ENCODE results near the gene MRPL49.

MRPL49 gene

DNA sequence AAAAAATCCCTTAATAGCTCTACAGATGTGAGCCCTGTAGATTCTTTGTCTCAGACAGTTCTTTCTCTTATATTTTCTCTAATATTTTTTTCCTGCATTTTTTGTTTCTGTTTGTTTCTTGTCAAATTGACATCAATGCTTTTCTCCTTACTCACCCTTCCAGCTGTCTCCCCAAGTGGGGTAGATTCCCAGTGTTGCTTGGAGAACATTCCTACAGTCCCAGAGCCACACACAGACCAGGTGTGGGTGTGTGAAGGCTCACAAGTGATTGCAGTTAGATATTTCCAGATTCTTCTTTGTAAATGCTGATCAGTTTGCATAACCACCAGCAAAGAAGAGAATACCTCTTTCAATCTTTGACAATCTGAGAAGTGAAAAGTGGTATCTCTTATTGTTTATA is 18.6 kb upstream of the MRPL49 start:
- no peak for DNase-seq

DNA sequence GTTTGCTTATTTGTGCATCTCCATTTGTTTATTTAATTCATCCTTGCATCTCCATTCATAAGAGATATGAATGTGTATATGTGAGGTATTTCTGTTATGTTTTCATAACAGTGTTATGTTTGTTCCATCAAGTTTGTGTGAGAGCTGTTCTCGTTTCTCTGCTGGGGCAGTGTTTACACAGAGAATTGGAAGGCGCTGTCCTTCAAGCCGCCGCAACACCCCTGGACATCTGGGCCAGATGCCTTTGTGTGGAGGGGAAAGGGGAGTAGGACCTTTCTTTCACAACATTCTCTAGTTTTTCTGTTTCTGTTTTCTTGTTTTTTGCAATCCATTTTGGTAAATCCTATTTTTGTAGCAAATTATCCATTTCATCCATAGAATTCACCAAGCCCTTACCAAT is 17.5 kb upstream of the MRPL49 start:
- no peak for DNase-seq

DNA sequence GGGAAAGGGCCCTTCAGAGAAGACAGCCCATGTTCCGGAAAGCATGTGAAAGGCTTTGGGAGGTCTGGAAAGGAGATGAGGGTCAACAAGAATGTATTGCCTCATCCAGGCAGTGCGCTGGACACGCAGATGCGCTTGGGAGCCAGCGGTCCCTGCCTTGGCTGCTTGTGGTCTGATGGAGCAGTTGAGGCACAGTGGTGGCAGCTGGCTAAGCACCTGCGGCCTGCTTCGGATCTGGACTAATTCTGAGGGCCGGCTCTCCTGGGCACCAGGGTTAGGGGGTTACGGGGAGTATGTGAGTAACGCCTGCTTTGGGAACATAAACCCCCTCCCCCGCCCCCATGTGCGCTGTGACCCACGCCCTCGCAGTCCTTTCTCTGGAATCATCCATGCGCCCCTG is 15.0 kb upstream of the MRPL49 start:
- DNase-seq, result no peak

DNA sequence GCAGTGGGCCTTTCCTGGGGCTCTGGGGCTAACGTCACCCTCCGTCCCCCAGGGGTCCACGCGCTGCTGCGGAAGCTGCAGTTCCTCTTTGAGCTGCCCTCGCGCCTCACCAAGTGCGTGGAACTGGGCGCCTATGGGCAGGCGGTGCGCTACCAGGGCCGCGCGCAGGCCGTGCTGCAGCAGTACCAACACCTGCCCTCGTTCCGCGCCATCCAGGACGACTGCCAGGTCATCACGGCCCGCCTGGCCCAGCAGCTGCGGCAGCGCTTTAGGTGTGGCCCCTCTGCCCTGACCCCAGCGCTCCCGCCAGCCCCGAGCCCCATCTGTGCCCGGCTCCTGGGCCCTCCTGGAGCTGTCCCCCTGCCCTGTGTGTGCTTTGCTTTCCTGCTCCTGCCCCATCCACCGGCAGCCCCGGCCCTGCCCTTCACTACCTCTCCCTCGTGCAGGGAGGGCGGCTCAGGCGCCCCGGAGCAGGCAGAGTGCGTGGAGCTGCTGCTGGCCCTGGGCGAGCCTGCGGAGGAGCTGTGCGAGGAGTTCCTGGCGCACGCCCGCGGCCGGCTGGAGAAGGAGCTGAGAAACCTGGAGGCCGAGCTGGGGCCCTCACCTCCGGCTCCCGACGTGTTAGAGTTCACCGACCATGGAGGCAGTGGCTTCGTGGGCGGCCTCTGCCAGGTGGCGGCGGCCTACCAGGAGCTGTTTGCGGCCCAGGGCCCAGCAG is 14.2 kb upstream of the MRPL49 start:
- DNase-seq, result no peak

DNA sequence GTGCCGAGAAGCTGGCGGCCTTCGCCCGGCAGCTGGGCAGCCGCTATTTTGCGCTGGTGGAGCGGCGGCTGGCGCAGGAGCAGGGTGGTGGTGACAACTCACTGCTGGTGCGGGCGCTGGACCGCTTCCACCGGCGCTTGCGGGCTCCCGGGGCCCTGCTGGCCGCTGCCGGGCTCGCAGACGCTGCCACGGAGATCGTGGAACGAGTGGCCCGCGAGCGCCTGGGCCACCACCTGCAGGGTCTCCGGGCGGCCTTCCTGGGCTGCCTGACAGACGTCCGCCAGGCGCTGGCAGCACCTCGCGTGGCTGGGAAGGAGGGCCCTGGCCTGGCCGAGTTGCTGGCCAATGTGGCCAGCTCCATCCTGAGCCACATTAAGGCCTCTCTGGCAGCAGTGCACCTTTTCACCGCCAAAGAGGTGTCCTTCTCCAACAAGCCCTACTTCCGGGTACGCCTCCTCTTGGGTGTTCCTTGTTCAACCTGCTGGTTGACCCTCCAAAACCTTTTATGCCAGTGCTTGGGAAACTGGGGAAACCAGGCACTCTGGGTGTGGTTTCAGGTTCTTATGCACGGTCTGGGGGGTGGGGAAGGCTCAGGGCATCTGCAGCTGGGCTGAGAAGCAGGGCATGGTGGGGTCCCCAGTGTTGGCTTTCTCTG is 13.5 kb upstream of the MRPL49 start:
- DNase-seq, result no peak

DNA sequence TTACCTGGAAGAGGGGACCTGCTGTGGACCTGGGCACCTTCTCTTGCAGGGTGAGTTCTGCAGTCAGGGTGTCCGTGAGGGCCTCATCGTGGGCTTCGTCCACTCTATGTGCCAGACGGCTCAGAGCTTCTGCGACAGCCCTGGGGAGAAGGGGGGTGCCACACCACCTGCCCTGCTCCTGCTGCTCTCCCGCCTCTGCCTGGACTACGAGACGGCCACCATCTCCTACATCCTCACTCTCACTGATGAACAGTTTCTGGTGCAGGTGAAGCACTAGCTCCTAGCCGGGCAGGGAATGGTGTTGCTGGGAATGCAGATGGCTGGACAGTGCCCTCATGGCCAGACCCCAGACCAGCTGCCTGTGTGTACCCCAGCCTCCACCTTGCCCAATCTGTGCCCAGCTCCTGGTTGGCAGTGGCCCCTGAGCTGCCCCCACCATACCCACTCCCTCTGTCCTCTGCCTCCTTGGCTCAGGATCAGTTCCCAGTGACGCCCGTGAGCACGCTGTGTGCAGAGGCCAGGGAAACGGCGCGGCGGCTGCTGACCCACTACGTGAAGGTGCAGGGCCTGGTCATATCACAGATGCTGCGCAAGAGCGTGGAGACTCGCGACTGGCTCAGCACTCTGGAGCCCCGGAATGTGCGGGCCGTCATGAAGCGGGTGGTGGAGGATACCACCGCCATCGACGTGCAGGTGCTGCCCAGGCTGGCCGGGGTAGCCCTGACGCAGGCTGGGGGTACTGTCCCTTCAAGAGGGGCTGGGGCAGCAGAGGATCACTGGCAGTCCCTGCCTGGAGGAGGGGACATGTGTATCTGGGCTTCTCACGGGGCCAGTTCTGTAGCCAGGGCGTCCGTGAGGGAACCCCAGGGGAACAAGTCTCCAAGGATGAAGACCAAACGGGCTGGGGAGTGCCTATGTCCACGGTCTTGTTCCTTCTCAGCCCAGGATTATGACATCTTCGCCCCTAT is 12.6 kb upstream of the MRPL49 start:
- DNase-seq, result no peak

DNA sequence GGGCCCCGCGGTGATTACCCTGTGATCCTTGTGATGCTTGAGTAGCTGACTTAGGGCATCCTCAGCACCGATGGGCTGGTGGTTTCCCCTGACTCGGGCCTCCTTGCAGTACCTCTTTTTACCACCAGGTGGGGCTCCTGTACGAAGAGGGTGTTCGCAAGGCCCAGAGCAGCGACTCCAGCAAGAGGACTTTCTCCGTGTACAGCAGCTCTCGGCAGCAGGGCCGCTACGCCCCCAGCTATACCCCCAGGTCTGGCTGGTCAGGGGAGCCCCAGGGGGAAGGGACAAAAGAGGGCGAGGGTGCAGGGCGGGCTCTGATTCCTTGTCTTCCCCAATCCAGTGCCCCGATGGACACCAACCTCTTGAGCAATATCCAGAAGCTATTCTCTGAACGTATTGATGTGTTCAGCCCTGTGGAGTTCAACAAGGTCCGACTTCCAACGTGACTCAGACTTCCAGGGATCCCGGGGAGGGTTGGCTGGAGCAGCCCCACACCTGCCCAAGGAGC is 11.7 kb upstream of the MRPL49 start:
- peak; percentile 97 for DNase-seq

DNA sequence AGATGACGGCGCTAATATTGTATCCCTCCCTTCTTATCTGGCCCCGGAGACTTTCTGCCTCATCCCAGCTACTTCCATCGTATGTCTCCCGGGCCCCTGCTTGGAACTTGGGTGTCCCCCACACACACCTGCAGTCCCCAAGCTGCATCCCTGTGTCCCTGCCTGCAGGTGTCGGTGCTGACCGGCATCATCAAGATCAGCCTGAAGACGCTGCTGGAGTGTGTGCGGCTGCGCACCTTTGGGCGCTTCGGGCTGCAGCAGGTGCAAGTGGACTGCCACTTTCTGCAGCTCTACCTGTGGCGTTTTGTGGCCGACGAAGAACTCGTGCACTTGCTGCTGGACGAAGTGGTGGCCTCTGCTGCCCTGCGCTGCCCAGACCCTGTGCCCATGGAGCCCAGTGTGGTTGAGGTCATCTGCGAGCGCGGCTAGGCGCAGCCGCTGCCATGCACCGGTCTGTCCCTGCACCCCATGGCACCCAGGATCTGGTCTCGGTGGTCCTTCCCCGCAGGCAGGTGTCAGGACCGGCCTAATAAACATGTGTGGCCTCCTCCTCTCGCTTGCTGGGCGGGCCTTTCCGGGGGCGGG is 10.9 kb upstream of the MRPL49 start:
- no peak for DNase-seq

DNA sequence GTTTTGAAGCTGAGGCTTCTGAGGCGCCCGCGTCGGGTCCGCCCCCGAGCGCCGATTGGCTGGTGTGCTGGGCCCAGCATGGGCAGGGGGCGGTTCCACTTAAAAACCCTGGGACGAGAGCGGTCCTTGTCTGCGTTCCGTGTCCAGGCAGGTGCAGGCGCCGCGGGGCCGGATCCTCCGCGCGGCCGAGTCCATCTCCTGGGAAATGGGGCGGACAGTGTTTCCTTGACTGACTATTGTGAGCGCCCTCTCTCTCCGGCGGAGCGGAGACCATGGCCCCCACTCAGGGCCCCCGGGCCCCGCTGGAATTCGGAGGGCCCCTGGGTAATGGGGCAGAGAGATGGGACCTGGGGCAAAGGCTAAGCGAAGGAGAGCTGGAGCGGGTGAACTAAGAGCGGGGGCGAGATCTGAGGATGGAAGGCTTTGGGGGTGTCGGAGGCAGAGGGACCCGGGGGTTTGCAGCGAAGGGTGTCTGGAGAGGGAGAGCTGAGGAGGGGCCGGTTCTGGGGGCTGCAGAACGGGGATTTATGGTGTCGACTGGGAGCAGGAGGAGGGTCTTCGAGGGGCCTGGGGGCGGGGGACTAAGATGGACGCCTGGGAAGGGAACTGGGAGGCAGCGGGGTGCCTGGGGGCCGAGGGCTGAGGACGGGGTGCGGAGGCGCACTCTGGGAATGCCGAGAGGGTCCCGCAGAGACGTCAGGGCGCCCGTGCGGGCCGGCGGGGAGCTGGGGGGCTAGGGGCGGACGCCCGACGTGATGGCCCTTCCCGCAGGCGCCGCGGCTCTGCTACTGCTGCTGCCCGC is 10.2 kb upstream of the MRPL49 start, which contains the start of gene TM7SF2:
Gene TM7SF2 (plus strand): TSS at position 129 of the 802 bp plus-strand sequence. CDS start 144 bp downstream, at position 273.
- peak; percentile 93 for DNase-seq

DNA sequence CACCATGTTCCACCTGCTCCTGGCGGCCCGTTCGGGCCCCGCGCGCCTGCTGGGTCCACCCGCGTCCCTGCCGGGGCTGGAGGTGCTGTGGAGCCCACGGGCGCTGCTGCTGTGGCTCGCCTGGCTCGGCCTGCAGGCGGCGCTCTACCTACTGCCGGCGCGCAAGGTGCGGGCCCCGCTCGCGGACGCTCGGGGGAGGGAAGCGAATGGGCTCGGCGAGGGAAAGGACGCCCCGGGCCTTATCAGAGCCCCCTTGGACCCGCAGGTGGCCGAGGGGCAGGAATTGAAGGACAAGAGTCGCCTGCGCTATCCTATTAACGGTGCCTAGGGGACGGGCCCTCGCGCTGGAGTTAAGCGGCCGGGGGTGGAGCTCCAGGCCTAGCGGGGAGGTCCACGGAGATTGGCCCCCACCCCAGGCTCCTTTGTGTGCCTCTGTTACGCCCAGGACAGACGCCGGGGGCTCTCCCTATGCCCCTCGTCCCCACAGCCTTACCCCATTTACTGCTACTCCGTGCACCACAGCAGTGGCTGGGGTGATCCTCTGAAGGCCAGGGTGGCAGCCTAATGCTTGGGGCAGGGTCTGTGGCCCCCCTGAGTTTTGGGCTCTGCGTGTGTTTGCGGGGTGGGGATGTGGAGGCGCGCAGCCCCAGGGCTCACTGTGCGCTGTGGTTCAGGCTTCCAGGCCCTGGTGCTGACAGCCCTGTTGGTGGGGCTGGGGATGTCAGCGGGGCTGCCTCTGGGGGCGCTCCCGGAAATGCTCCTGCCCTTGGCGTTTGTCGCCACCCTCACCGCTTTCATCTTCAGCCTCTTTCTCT is 9.4 kb upstream of the MRPL49 start:
- peak; percentile 75 for DNase-seq

DNA sequence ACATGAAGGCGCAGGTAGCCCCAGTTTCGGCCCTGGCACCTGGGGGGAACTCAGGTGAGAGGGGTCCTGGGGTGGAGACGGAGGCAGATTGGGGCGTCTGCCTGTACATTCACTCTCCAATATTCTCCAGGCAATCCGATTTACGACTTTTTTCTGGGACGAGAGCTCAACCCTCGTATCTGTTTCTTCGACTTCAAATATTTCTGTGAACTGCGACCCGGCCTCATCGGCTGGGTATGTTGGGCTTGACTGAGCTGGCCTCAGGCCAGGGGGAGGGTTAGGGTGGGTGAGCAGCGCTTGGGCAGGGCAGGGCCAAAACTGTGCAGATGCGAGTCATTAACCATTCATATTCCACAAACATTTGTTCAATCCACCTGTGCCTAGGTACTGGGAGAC is 8.8 kb upstream of the MRPL49 start:
- DNase-seq, result no peak

DNA sequence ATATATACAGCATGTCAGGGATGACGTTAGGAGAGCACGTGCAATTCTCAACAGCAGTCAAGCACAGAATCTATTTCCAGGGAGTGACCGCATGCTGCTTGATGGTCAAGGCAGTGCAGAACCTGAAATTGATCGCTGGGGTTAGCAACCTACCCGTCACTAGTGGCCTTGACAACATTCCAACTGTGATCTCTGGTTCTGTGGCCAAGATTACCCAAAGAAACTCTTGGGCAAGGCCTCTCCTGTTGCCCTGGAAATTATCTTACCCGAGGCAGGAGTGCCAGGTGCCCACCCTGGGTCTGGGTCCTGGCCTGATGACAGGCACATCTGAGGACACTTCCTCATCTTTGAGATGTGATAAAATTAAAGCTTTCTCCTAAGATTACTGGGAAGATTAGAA is 8.3 kb upstream of the MRPL49 start:
- DNase-seq, result no peak

DNA sequence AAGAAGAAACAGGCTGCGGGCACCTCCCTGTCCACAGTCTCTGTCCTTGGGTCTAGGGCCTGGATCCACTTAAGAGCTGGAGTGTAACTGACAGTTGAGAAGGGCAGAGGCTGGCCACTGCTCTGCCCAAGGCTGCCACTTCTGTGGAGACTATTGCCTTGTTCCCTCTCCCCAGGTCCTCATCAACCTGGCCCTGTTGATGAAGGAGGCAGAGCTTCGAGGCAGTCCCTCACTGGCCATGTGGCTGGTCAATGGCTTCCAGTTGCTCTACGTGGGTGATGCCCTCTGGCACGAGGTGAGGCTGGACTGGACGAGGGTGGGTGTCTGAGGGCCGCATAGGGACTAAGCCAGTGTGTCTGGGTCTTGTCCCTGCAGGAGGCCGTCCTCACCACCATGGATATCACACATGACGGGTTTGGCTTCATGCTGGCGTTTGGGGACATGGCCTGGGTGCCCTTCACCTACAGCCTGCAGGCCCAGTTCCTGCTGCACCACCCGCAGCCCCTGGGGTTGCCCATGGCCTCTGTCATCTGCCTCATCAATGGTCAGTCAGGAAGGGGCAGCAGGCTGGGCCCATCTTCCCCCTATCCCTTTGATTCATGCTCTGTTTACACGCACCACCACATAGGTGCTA is 7.5 kb upstream of the MRPL49 start:
- no peak for DNase-seq

DNA sequence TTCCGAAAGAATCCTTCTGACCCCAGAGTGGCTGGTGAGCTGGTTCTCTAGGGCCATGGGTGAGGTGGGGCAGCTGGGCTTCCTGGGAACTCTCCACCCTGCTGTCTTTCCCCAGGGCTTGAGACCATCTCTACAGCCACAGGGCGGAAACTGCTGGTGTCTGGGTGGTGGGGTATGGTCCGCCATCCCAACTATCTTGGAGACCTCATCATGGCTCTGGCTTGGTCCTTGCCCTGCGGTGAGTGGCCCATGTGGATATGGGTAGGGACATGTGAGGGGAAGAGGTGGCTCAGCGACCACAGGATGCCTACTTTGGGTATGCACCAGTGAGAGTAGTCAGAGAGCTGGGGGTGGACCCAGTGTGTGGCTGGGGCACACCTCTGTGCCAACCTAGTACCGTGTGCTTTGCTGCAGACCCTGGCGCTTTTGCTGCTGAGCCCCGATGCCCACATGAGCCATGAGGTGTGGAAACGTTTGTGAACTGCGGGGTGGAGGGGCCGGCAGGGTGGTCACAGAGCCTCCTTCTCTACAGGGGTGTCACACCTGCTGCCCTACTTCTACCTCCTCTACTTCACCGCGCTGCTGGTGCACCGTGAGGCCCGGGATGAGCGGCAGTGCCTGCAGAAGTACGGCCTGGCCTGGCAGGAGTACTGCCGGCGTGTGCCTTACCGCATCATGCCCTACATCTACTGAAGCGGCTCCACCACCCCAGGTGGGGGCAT is 6.6 kb upstream of the MRPL49 start:
- no peak for DNase-seq

DNA sequence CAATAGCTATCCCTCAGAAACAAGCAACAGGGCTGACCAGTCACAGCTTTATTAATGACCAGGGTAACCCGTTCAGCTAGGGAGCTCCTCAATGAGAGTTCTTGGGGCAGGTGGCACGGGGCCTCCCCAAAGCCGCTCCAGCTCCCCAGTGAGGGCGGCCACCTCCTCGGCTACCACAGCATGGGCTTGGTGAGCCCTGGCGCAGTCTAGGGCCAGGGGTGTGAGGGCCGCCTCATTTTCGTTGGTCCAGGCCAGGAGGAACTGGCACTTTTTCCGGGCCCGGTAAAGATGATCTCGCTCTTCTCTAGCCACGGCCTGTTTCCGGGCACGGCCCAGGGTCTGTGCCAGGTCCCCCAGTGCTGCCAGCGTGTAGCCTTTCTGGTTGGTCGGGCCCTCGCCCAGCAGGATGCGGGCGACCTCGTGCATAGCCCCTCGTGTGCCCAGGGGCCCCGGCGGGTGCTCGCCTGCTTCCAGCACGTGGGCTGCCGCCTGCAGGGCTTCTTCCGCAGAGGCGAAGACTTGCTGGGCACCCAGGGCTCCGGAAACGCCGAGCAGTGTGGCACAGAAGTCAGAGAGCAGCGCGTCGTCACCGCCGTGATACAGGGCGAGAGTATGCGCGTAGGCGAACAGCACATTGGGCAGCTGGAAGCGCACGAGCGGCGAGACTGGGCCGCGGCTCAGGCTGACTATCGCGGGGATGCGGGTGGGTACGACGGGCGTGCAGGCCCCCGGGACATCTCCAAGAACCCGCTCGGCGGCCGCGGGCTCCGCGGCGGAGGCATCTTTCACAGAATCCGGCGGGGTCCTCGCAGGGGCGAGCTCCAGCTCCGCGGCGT is 5.5 kb upstream of the MRPL49 start:
- peak; percentile 73 for DNase-seq

DNA sequence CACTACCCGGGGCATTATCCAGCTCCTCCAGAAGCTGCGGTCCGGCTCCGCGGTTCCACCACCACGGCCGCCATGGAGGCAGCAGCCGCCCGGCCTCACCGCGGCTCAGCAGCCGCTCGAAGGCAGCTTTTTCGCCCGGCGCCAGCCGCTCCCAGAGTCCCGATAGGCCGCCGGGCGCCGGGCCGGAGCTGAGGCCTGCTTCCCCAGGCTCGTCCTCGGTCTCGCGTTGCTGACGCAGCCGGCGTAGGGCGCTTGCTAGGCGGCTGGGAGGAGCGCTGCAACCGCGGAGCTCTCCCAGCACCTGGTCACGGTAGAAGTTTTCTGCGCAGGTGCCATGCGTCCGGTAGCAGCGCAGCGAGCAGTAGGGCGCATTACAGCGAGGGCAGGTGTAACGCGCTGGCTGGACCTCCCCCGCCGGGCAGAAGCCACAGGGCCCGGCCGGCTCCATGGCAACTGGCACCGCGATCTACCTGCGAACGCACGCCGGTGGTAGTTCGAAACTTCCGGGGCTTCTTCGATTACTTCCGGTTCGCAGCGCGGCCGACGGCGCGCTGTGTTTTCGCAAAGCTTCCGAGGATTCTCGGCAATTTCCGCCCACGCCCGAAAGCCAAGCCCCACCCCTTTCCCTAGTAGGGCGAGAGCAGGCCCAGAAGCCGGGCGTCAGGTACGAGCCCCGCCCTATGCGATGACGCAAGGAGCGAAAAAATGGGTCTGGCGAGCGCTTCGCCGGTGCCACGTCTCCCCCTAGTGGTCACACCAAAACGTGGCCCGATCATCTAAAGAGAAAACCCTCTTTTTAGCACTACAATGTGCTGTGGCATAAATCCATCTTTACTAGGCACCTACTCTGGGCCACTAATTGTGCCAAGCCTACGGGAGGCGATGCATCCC is 4.7 kb upstream of the MRPL49 start, which contains the start of gene ZNHIT2:
Gene ZNHIT2 (minus strand): TSS at position 496 of the 891 bp plus-strand sequence. CDS start 48 bp downstream, at position 448.
- peak; percentile 100 for DNase-seq

DNA sequence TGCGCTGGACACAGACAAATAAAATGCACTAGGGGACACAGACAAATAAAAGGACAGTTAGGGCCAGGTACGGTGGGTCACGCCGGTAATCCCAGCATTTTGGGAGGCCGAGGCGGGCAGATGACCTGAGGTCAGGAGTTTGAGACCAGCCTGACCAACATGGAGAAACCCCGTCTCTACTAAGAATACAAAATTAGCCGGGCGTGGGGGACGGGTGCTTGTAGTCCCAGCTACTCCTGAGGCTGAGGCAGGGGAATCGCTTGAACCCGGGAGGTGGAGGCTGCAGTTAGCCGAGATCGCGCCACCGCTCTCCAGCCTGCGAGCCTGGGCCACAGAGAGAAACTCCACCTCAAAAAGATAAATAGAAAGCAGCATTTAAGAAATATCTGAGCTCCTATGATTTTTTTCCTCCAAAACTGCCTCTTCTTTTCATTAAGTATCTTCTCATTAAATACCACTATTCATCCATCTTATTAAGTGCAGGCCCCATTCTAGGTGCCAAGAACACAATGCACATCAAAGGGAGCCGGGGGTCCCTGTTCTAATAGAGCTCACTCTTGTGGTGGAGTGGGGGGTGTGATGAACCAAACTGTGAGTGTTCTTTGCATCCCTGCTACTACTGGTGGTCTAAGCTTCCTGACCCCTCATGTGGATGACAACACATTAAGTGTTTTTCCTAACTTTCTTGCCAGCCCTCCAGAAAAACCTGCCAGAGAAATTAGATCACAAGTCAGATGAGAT is 3.9 kb upstream of the MRPL49 start:
- no peak for DNase-seq
